G401 (cell line): ENCODE results near the gene SLC31A1. TPM values are rescaled to one million over a fixed set of nuclear protein-coding genes. Genes with fewer than 3 reads are reported as not detected.

Source experiments
- DNase-seq: peaks from one replicate; pipeline ENCODE4 v3.0.0-alpha.2; 2015; ENCODE audit warnings: low spot score
- in situ Hi-C: cut with HindIII; loops from 2 replicates; pipeline ENCODE4 v1.10.0; 2016; ENCODE audit warnings: low sequenced_read_pairs, mixed read lengths
- total RNA-seq: library from RNA; depleted of rRNA; stranded (reverse); fragments of >200 nt; shearing (Covaris generic); gene quantifications from 2 replicates; pipeline ENCODE4 v1.2.3, GENCODE V29; 2014; rRNA removed

SLC31A1 gene
- total RNA-seq, result 18.0 and 24.5 TPM in 2 replicates

DNA sequence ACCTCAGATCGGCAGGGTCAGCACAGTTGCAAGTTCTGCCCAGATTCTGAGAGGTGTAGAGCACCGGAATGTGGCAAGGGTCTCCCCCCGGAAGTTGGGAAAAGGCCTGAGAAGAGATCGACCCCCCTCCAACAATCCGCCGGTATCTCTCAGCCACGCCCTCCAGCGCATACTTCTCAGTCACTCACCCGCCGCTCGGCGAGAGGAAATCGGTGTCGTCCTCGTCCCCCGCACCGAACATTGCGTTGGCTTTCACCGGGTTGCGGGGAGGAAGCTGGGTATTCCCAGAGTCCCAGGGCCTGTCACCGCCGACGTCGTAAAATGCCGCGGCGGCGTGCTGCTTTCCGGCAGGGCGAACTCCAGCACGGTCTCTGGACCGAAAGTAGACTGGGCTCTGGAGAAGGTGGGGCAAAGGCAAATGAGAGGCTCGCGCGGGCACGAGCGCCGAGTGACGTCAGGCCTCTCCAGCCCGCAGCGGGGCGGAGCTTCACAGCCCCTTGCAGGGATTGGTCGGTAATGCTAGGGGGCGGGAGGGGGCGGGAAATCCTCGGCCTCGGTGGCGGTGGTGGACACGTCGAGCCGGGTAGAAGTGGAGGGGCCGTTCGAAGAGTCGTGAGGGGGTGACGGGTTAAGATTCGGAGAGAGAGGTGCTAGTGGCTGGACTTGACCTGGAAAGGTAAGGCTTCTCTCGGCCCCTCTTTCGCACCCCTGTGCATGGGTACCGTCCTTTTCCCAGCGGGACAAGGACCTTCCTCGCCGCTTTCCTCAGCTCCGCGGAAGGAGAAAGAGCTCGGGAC, at the start of gene SLC31A1, which contains the start of gene FKBP15:
TSS of gene SLC31A1 (plus strand) at position 542 of the 797 bp plus-strand sequence. CDS start 34,605 bp downstream, outside the sequence.
TSS of gene FKBP15 (minus strand) at position 275 of the 797 bp plus-strand sequence. CDS start at position 241, 34 bp downstream.
- in situ Hi-C loops, result no loop called here
- DNase-seq, result peak; percentile 98

DNA sequence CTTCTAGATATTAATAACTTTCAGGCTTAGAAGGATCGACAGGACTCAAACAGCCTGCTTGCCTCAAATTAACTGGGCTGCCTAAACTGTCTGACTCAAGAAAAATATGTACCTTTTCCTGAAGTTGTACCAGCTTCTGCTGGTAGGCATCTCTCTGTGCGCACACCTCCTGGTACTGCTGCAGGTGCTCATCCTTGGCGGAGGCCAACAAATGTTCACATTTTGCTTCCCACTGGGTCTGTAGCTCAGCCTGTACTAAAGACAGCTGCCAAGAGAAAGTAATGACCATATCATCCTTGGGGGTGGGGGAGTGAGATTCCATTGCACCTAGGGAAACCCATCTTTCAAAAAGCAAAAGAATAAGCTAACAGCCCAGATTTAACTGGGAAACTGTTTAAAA, 48.0 kb upstream of the SLC31A1 start:
- peak; percentile 84 for DNase-seq
- in situ Hi-C loops, result no loop called here

DNA sequence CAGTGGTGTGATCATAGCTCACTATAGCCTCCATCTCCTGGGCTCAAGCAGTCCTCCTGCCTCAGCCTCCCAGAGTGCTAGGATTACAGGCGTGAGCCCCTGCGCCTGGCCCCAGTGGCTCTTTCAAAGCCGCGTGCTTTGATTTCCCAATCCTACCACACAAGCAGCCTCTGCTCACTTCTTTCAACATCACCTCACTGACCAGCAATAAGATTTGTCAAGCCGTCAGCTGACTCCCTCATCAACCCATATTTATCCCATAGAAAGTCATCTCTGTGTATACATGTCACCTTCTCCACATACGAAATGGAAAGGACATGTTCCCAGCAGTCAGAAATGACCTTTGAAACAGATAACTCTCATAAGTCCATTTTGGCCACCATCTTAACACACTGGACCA, 44.5 kb upstream of the SLC31A1 start:
- in situ Hi-C loops, result no loop called here
- no peak for DNase-seq

DNA sequence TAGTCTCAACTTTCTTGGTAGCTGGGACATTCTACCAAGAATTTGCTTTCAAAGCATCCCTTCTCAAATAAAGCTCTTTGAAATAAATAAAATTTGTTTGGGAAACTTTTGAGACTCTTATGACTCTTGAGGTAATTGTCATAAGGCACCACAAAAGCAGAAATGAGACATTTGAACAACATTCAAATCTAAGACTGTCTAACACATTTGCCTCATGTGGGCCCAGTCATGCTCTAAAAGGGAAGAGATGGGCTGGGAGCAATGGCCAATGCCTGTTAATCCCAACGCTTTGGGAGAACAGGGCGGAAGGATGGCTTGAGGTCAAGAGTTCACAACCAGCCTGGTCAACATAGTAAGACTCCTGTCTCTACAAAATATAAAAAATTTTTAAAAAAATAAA, 44.1 kb upstream of the SLC31A1 start:
- DNase-seq, result no peak
- in situ Hi-C loops, result no loop called here

DNA sequence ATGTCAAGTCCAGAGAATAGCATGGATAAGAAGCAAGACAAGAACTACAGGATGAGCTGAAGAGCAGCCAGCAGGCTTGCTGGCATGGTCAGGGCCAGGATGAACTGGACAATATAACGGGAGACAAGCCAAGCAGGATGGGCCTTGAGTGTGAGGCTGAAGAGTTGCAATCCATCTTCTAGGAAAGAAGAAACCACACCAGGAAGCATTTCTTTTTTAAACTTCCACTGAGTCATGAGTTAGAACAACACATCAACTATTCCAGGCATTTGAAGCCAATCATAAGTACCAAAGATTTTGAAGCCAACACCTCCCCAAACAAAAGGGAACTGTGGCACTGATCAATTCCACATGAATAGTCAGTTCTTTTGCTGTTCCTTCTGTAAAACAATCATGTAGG, 43.3 kb upstream of the SLC31A1 start:
- DNase-seq, result no peak
- in situ Hi-C loops, result no loop called here

GRCh38 chr9:113179839-113180238, 41.5 kb upstream of the SLC31A1 start:
- in situ Hi-C loops, result no loop called here
- DNase-seq, result no peak

GRCh38 chr9:113181165-113181564, 40.2 kb upstream of the SLC31A1 start:
- no peak for DNase-seq
- in situ Hi-C loops, result no loop called here

DNA sequence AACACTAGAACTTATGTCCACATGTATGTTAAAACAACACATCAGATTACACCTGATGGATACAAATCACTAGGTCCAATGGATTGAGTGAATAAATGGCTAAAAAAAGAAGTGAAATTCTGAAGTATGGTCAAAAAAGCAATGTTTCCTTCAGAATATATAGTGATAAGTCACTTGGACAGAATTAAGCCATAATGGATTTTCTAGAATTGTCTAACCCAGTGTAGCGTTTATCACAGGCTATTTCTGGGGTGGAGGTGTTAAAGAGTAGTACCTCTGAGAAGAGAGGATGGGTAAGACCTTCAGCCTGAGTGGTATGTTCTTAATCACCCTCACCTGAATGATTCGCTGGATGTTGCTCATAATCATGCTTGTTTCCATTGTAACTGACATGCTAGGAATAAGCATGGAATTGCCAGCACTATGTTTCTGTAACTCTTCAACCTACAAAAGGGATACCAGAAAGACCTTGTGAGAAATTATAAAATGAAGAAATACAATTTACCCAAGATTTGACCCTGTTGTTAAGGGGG, 37.3 kb upstream of the SLC31A1 start:
- in situ Hi-C loops, result no loop called here
- DNase-seq, result no peak

DNA sequence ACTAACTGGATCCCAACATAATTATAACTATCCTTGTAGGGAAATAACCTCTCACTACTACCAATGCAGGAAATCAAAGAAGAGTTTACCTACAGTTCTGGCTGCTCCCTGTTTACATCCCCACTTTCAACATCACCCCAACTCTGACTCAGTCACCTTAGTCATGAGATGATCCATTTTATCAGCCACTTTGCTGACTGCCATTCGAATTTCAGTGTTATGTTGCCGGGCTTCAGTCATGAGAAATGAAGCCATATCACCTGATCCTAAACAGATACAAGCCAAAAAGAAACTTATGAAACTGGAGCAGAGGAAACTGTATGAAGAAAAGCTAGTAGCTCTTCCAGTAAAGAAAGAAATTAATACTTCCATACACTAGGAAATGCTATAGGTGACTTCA, 36.8 kb upstream of the SLC31A1 start:
- no peak for DNase-seq
- in situ Hi-C loops, result no loop called here

GRCh38 chr9:113185271-113185670, 36.1 kb upstream of the SLC31A1 start:
- in situ Hi-C loops, result no loop called here
- no peak for DNase-seq

DNA sequence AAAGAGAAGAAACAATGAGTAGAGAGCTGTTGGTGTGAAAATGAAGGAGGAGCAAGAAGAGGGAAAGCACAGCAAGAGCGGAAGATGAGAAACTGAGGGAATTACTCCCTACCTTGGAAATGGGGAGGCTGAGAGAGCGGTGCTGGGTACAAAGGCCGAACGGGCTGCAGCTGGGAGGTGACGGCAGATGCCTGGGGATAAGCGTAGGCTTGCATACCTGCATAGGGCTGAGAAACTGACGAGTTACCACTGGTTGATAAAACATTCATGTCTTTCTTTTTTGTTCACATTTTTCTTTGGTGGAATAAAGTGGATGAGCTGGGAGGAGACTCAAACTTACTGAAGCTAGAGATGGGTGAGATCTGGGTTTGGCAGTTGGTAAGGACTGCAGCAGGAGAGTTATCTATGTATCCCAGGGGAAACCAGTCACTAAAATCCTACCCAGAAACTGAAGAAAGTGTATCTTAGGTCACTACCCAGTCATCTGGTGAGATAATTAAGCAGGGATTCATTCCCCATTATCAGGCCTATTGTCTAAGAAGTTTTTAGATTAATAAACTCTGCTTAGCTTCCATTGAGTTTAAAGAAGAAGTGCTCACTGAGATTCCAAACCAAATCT, 35.1 kb upstream of the SLC31A1 start:
- in situ Hi-C loops, result no loop called here
- no peak for DNase-seq

DNA sequence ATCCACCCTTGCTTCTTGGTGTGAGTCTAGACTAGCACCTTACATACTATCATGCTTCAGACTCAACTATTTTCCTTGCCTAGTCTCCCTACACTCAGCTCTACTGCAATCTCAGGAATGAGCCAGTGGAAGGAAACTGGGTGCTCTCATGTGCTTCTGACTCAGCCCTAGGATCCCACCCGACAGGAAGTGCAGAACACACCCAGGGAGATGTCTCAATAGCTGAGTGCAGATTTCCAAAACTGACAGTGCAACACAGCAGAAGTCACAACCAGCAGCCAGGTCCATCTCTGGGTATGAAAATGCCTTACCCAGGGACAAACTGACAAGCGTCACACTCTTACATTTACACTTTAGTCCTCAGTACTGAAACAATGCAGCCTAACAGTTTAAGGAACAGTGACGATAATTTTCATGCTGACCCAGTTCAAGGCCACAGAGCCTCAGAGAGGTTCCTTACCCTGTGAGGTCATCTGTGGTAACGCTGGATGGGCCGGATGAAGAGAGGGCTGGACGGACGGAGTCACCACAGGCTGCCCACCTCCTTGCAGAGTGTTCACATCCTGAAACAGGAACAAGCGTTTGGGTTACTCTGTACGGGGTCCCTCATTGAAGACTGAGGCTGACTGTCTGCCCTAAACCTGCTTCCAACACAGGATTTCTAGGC, 33.3 kb upstream of the SLC31A1 start:
- DNase-seq, result no peak

GRCh38 chr9:113192455-113192854, 28.9 kb upstream of the SLC31A1 start:
- in situ Hi-C loops, result no loop called here
- no peak for DNase-seq

More for the DNA sequence above, 33.3 kb upstream of the SLC31A1 start:
- in situ Hi-C loops, result no loop called here

- in situ Hi-C loops, result no loop called here
Observed at GRCh38 chr9:113199683-113200329, 21.5 kb upstream of the SLC31A1 start.

DNA sequence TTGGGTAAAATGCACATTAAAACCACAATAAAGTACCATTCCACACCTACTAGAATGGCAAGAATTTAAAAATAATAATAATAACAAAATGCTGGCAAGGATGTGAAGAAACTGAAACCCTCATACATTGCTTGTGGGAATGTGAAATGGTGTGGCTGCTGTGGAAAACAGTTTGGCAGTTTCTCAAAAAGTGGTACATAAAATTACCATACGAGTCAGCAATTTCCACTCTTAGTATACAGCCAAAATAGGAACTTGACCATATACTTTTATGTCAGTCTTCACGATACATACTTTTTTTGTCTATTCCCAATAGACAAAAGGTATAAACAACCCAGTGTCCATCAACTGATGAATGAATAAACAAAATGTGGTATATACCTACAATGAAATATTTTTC, 15.9 kb upstream of the SLC31A1 start:
- in situ Hi-C loops, result no loop called here

More at GRCh38 chr9:113199683-113200329, 21.5 kb upstream of the SLC31A1 start:
- DNase-seq, result no peak

DNA sequence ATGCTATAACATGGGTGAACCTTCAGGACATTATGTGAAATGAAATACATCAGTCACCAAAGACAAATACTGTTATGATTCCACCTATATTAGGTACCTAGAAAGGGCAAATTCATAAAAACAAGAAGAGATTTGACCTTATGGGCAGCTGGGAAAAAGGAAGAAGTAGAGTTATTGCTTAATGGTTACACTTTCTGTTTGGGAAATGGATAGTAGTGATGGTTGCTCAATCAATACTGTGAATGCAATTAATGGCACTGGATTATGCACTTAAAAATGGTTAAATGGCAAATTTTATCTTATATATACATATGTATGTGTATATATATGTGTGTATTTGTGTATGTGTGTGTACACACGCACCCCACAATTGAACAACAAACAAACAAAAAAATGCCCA, 15.5 kb upstream of the SLC31A1 start:
- no peak for DNase-seq
- in situ Hi-C loops, result no loop called here

More for the DNA sequence above, 15.9 kb upstream of the SLC31A1 start:
- DNase-seq, result no peak

GRCh38 chr9:113210815-113211214, 10.5 kb upstream of the SLC31A1 start:
- in situ Hi-C loops, result no loop called here
- DNase-seq, result no peak

- in situ Hi-C loops, result no loop called here
- no peak for DNase-seq
Observed at GRCh38 chr9:113215132-113215531, 6.2 kb upstream of the SLC31A1 start.

GRCh38 chr9:113216406-113216805, 4.9 kb upstream of the SLC31A1 start:
- no peak for DNase-seq
- in situ Hi-C loops, result no loop called here
